H1 (cell line): ENCODE results near the gene PEX14.

Source experiments
- CTCF ChIP-seq, 3 experiments: IDR thresholded peaks; 1 replicate in 2 of 3; 2 replicates in 1 of 3; pipeline versions ENCODE4 v1.5.1 to v1.6.1; 2011; ENCODE audit warnings: low read length in 3 of 3, mild to moderate bottlenecking in 3 of 3, inconsistent platforms in 2 of 3, low read depth in 1 of 3, moderate library complexity in 1 of 3; ENCODE audit not compliant: insufficient read depth in 1 of 3; ENCODE audit errors: control extremely low read depth in 1 of 3
- EGR1 ChIP-seq: IDR thresholded peaks from 2 replicates; pipeline ENCODE4 v1.6.1; 2011; ENCODE audit warnings: low read depth, low read length, borderline replicate concordance
- EP300 ChIP-seq, 2 experiments: IDR thresholded peaks; 1 replicate in 1 of 2; 2 replicates in 1 of 2; pipeline ENCODE4 v1.6.1; 2011 to 2012; ENCODE audit warnings: low read depth in 2 of 2, low read length in 2 of 2, mild to moderate bottlenecking in 2 of 2, borderline replicate concordance in 1 of 2, inconsistent platforms in 1 of 2, moderate library complexity in 1 of 2
- EZH2 ChIP-seq: fragments of 200-600 bp; sonication (generic); IDR thresholded peaks from 2 replicates; pipeline ENCODE4 v1.7.1; 2012; ENCODE audit warnings: low read depth, mild to moderate bottlenecking, moderate library complexity, low read length, inconsistent platforms; ENCODE audit not compliant: severe bottlenecking
- GABPA ChIP-seq: IDR thresholded peaks from 2 replicates; pipeline ENCODE4 v1.6.1; 2011; ENCODE audit warnings: mild to moderate bottlenecking, low read length, moderate library complexity, borderline replicate concordance; ENCODE audit not compliant: insufficient read depth
- JUND ChIP-seq: IDR thresholded peaks from 2 replicates; pipeline ENCODE4 v1.6.1; 2011; ENCODE audit warnings: mild to moderate bottlenecking, improper control_type of control experiment, low read length
- MAFK ChIP-seq: IDR thresholded peaks from 2 replicates; pipeline ENCODE4 v1.6.1; 2012; ENCODE audit warnings: low read depth, mild to moderate bottlenecking, improper control_type of control experiment, low read length
- PHF8 ChIP-seq: fragments of 200-600 bp; sonication (generic); conservative IDR thresholded peaks from 2 replicates; pipeline ENCODE4 v1.7.1; 2012; ENCODE audit warnings: low read depth, mild to moderate bottlenecking, inconsistent platforms, low read length, moderate library complexity
- POLR2A ChIP-seq, 2 experiments: IDR thresholded peaks; 1 replicate in 1 of 2; 2 replicates in 1 of 2; pipeline ENCODE4 v1.6.1; 2011; ENCODE audit warnings: low read depth in 2 of 2, low read length in 2 of 2, mild to moderate bottlenecking in 2 of 2; ENCODE audit errors: control extremely low read depth in 1 of 2
- POLR2AphosphoS5 ChIP-seq: IDR thresholded peaks from 2 replicates; pipeline ENCODE4 v1.6.1; 2011; ENCODE audit warnings: low read depth, low read length
- RAD21 ChIP-seq, 2 experiments: IDR thresholded peaks in 1 of 2; conservative IDR thresholded peaks in 1 of 2; 2 replicates each; pipeline ENCODE4 v1.6.1; 2011; ENCODE audit warnings: low read depth in 2 of 2, low read length in 2 of 2, improper control_type of control experiment in 1 of 2, inconsistent platforms in 1 of 2, mild to moderate bottlenecking in 1 of 2, moderate library complexity in 1 of 2
- RBBP5 ChIP-seq: IDR thresholded peaks from 2 replicates; pipeline ENCODE4 v1.7.1; 2012; ENCODE audit warnings: low read depth, mild to moderate bottlenecking, inconsistent platforms, low read length, moderate library complexity, borderline replicate concordance
- RXRA ChIP-seq: IDR thresholded peaks from 2 replicates; pipeline ENCODE4 v1.6.1; 2011; ENCODE audit warnings: low read depth, mild to moderate bottlenecking, low read length, moderate library complexity; ENCODE audit not compliant: insufficient read depth
- SIX5 ChIP-seq: IDR thresholded peaks from 2 replicates; pipeline ENCODE4 v1.6.1; 2011; ENCODE audit warnings: mild to moderate bottlenecking, low read depth, low read length

- TF ChIP-seq CTCF (IDR thresholded peaks at IDR 0.05; ENCODE audit: control extremely low read depth in 1 of 3, insufficient read depth in 1 of 3, low read depth in 1 of 3, low read length in 3 of 3) (no peak), EP300 (IDR thresholded peaks at IDR 0.05; ENCODE audit: borderline replicate concordance in 1 of 2, low read depth in 2 of 2, low read length in 2 of 2) (no peak), PHF8 (no peak), EGR1 (no peak), RBBP5 (no peak), MAFK (no peak), SIX5 (no peak), POLR2AphosphoS5 (no peak), POLR2A (IDR thresholded peaks at IDR 0.05; ENCODE audit: control extremely low read depth in 1 of 2, low read depth in 2 of 2, low read length in 2 of 2) (no peak), JUND (no peak), RXRA (no peak), RAD21 (IDR thresholded peaks at IDR 0.05 in 1 of 2, conservative IDR thresholded peaks at IDR 0.05 in 1 of 2; ENCODE audit: low read depth in 2 of 2, low read length in 2 of 2) (no peak), GABPA (no peak), EZH2 (no peak)
These were observed 183.8 kb downstream of the PEX14 start for GRCh38 chr1:10658396-10659066.
